ENCODE measurements around the gene RGS3.

The RGS3 gene

DNA sequence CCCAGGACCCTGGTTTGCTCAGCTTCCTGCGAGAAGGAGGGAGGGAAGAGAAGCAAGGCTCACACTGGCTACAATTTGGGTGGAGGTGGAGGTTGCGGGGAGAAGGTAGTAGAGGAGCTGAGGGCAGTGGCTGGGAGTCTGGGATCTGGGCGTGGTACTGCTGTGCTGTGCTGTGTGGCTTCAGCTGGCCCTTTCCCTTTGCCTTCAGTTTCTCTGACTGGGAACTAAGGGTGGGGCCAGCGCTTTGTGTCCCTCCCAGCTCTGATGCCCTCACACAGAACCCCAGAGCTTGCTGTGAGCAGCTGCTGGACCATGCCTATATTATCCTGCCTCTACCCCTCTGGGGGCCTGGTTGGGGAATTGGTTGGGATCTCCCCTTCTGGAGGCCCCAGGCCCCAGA, 60.9 kb downstream of the RGS3 start:
- TF ChIP-seq, protein P1, sequence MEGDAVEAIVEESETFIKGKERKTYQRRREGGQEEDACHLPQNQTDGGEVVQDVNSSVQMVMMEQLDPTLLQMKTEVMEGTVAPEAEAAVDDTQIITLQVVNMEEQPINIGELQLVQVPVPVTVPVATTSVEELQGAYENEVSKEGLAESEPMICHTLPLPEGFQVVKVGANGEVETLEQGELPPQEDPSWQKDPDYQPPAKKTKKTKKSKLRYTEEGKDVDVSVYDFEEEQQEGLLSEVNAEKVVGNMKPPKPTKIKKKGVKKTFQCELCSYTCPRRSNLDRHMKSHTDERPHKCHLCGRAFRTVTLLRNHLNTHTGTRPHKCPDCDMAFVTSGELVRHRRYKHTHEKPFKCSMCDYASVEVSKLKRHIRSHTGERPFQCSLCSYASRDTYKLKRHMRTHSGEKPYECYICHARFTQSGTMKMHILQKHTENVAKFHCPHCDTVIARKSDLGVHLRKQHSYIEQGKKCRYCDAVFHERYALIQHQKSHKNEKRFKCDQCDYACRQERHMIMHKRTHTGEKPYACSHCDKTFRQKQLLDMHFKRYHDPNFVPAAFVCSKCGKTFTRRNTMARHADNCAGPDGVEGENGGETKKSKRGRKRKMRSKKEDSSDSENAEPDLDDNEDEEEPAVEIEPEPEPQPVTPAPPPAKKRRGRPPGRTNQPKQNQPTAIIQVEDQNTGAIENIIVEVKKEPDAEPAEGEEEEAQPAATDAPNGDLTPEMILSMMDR (IDR thresholded peaks at IDR 0.05; ENCODE audit: insufficient read depth, low read depth, low read length, missing control alignments), result no peak
- no peak for DNase-seq (ENCODE audit: low read depth)
- no peak overlapping the region for H3K4me3 ChIP-seq (ENCODE audit: low read depth, low read length)

DNA sequence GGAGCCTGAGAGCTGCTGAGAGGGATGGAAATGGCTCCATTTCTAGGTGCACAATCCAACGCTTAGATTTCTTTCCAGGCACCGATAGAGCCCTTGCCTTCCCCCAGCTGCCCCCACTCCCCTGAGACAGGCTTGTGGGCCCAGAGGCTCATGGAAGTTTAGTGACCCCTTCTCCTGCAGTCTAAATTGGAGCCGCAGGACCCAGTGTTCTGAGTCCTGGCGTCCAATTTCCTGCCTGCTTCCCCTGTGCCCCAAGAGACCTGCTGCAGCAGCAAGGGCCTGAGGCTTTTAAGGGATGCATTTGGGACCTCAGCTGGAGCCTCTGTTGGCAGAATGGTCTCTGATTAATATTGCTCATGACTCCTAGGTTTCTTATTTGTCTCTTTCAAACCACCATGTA, 61.7 kb downstream of the RGS3 start:
- TF ChIP-seq, protein P1 (IDR thresholded peaks at IDR 0.05; ENCODE audit: insufficient read depth, low read depth, low read length, missing control alignments), result no peak
- no peak overlapping the region for H3K4me3 ChIP-seq (ENCODE audit: low read depth, low read length)
- DNase-seq (ENCODE audit: low read depth), result no peak

DNA sequence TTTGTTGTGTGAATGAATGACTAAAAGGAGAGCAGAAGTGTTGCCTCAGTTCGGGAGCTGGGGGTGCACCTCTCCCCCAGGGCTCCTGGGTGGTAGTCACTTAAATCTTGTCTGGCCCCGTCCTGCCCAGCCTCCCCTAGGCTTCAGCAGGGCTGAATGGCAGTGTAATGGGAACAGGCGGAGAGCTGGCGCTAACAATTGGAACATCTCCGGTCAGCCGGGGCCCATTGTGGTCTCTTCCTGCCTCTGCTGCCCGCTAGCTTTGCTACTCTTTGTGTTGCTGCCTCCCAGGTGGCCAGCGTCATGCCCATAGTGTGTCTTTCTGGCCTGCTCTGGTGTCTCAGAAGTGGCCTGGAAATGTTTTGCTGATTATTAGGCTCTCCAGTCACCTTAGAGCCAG, 62.3 kb downstream of the RGS3 start:
- DNase-seq (ENCODE audit: low read depth), result no peak
- TF ChIP-seq, protein P1 (IDR thresholded peaks at IDR 0.05; ENCODE audit: insufficient read depth, low read depth, low read length, missing control alignments), result no peak
- no peak overlapping the region for H3K4me3 ChIP-seq (ENCODE audit: low read depth, low read length)

DNA sequence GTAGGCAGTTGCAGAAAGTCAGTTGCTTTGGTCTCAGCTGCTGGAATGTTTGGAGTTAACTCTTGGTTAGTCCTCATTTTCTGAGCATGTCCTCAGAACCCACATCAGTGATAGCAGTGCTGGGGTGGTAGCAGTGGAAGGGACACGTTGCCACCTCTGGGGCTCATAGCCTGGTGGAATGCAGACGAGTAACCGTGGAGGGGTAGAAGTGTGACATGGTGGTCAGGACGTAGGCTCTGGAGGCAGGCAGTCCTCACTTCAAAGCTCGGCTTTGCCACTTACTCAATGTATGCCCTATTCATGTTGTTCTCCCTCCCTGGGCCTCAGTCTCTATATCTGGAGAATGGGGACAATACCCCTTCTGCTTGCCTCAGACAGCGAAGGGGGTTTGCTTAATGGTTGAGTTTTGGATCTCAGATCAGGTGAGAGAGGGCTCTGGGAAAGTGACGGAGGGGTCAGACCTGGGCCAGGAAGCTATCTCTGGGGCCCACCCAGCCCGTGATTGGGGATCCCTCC, 62.8 kb downstream of the RGS3 start:
- TF ChIP-seq, protein P1 (IDR thresholded peaks at IDR 0.05; ENCODE audit: insufficient read depth, low read depth, low read length, missing control alignments), result no peak
- H3K4me3 ChIP-seq (ENCODE audit: low read depth, low read length), result no peak overlapping the region
- DNase-seq (ENCODE audit: low read depth), result no peak

DNA sequence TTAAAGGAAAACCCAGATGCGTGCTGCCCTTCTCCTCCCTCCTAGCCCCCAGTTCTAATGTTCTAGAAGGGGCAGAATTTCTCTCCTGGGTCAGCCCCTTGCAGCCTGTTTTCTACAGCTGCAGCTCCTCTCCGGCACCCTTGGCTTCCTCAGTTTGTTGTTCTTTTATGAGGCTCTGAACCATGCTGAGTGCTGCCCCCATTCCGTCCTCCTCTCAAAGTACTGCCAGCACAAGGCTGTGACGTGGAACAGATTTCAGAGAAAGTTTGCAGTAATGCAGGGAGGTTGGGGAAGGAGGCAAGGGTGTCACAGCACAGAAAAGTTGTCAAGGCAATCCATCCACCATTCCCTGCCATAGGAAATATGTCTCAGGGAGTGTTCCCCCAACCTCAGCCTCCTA, 63.3 kb downstream of the RGS3 start:
- H3K4me3 ChIP-seq (ENCODE audit: low read depth, low read length), result no peak overlapping the region
- TF ChIP-seq, protein P1 (IDR thresholded peaks at IDR 0.05; ENCODE audit: insufficient read depth, low read depth, low read length, missing control alignments), result no peak
- no peak for DNase-seq (ENCODE audit: low read depth)

DNA sequence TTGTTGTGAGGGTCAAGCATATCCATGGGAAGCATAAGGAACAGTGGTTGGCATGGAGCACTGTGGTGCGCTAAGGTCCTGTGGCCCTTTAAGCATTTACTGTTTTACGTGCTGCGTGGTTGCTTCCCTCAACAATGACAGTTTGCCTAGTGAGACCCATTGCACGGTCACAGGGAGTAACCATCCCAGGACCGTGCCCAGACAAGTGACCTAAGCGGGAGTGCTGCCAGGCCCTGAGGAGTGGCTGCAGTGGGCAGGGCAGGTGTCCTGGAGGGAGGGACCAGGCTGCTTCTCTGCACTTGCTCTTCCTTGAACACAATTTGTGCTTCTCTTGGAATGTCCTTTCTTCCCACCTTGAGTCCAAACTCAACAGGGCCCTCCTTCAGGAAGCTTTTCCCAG, 64.6 kb downstream of the RGS3 start:
- no peak overlapping the region for H3K4me3 ChIP-seq (ENCODE audit: low read depth, low read length)
- DNase-seq (ENCODE audit: low read depth), result no peak
- TF ChIP-seq, protein P1 (IDR thresholded peaks at IDR 0.05; ENCODE audit: insufficient read depth, low read depth, low read length, missing control alignments), result no peak

DNA sequence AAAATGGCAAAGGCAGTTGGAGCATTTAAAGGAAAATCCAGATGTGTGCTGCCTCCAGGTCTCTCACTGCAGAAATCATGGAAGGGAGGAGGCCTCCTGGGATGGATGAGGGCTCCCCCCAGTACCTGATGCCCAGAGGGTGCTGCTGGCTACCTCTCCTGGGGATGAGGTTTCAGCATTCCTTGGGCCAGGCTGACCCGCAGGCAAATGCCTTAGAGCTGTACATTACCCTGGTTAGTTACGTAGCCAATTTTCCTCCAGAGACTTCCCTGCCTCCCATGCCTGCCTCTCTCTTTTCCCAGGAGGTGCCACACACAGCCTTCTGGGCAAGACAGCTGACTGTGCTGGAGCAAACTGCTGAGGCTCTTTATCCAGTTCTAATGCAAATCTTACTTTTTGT, 65.3 kb downstream of the RGS3 start:
- H3K4me3 ChIP-seq (ENCODE audit: low read depth, low read length), result no peak overlapping the region
- DNase-seq (ENCODE audit: low read depth), result no peak
- TF ChIP-seq, protein P1 (IDR thresholded peaks at IDR 0.05; ENCODE audit: insufficient read depth, low read depth, low read length, missing control alignments), result no peak
